Activated CD4-positive, alpha-beta T cell treated with anti-CD3 and anti-CD28 coated beads, Interleukin-2, Interleukin-4, amounts not matched to agents 100 ng/mL and 50 ng/mL, durations not matched to agents 16 hours and 8 hours (primary cell): ENCODE results near the gene RUSC1.
"Not testable (repeated sequence)": the region's sequence is repeated elsewhere in the genome, so short reads cannot be mapped to it uniquely, and the experiment has no call there.

Source experiments
- DNase-seq: peaks from one replicate; pipeline ENCODE4 v3.0.0-alpha.2; 2020; ENCODE audit warnings: low spot score

The RUSC1 gene

GRCh38 chr1:155322953-155323728, 2.4 kb downstream of the RUSC1 start:
- peak; percentile 87 for DNase-seq

DNA sequence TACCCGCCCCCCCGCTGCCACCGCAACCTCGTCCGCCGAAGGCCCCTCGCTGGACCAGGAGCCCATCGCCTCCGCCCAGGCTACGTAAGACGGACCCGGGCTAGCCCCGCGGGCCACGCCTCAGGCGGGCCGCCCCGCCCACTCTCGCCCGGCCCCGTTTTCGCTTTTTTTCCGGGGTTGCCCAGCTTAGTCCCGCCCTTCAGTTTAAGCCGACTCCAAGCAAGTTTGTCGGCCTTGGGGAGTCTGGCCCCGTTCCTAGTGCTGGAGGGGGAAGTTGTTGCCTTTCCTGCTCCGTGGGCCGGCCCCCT, 3.0 kb downstream of the RUSC1 start:
- DNase-seq: peak; percentile 84

DNA sequence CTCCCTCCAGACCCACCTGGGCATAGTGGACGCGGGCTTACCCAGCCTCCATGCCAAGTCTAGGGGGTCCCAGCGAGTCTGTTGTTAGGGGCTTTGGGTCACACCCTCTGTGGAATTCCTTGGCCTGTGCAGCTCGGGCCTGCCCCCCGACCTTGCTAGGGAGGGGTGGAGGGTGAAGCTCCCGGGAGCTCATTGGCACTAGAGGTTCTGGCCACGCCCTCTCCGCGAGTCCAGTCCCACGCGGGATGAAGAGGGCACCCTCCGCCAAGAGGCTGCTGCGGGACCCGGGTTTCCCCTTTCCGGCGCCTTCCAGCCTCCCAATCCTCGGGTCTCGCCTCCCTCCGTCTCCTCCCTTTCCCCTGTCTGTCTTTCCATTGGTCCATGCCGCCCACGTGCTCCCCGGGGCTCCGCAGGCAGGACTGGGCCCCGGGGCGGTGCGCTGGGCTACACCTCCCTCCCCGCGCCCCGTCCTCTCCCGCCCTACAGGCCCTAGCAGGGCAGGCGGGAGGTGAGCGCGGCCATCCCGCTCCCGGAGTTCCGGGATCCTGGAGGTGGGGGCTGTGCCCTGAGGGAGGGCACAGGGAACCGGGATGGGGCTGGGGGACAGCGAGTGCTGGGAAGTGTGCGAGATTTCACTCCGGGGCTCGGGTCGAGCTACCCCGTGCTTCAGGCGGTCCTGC, 3.5 kb downstream of the RUSC1 start:
- peak; percentile 94 for DNase-seq

DNA sequence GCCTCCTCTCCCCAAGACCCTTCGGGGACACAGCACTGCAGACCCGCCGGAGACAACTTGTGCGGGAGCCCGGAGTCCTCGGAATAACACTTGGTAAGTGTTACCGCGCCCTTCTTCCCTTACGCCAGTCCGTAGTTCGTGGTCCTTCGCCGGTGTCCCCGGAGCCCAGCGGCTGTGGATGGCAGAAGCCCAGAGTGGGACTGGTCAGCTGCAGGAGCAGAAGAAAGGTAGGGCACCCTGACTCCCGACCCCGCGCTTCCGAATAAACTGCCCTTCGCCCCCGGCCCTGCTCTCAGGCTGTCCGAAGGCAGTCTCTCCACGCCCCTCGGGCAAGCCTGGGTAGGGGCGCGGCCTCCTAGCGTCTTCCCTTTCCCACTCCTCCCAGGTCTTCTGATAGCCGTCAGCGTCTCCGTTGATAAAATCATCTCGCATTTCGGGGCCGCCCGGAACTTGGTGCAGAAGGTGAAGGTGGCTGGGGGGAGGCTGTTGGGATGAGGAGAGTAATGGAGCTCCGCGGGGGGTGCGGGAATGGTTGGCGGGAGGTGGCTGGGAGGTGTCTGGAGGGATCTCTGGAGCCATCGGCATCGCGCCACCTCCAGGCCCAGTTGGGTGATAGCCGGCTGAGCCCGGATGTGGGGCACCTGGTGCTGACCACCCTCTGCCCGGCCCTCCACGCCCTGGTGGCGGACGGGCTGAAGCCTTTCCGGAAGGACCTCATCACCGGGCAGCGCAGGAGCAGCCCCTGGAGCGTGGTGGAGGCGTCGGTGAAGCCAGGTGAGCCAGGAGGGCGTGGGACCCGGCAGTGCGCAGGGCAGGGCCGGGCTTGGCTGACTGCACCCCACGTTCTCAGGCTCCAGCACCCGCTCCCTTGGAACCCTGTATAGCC, 4.3 kb downstream of the RUSC1 start:
- no peak for DNase-seq

DNA sequence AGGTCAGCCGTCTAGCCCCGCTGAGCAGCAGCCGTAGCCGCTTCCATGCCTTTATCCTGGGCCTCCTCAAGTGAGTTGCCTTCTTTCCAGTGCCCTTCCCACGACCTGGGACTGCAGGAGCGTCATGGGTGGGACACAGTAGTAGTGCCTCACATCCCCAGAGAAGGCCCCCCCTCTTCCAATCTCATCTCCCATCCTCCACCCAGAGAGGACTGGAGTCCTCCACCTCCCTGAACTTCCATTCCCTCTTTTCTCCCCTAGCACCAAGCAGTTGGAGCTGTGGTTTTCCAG, 4.9 kb downstream of the RUSC1 start:
- DNase-seq: no peak

- DNase-seq: no peak
Measured at GRCh38 chr1:155326020-155326526, 5.4 kb downstream of the RUSC1 start.

DNA sequence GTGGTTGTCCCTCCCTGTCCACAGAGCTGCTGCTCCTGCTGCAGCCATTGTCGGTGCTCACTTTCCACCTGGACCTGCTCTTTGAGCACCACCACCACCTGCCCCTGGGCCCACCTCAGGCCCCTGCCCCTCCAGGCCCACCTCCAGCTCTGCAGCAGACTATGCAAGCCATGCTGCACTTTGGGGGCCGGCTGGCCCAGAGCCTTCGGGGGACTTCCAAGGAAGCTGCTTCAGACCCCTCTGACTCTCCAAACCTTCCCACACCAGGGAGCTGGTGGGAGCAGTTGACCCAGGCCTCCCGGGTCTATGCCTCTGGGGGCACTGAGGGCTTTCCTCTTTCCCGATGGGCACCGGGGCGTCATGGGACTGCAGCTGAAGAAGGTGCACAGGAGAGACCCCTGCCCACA, 5.9 kb downstream of the RUSC1 start:
- DNase-seq: no peak

DNA sequence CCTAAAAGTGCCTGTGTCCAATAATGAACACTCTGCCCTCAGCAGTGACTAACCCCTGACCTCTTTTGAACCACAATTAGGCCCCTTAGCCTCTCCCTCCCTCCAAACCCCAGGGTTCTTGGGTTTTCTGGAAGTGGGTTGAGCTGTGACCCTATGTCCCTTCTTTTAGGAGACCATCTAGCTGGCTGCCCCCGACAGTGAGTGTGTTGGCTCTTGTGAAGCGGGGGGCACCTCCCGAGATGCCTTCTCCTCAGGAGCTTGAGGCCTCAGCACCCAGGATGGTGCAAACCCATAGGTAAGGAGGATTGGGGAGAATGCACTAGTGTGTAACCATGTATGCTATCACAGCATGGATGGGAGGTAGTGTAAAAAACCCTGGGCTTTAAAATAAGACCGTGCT, 7.3 kb downstream of the RUSC1 start:
- no peak for DNase-seq

DNA sequence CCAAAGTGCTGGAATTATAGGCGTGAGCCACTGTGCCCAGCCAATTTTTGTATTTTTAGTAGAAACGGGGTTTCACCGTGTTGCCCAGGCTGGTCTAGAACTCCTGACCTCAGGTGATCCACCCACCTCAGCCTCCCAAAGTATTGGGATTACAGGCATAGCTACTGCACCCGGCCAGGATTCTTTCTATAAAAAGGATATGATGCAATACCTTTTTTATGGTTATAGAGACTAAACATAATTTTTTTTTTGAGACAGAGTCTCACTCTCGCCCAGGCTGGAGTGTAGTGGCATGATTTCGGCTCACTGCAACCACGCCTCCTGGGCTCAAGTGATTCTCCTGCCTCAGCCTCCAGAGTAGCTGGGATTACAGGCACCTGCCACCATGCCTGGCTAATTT, 8.2 kb downstream of the RUSC1 start:
- not testable (repeated sequence) for DNase-seq

GRCh38 chr1:155329980-155330598, 9.4 kb downstream of the RUSC1 start:
- no peak for DNase-seq

DNA sequence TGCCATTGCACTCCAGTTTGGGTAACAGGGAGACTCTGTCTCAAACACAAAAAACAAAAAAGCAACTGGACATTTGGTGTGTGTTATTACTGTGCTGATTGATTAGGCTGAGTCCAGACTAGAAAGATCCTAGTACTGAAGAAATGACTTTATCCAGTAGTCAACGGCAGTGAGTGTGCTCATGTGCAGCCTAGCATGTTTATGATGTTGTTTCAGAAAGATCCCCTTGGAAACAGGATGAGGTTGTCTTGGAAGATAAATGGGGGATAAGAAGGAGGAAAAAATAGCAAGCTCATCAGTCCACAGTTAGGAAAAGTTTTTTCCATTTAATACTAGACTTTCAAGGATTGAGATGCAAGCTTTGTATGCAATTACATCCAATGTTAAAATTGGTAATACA, 14.3 kb downstream of the RUSC1 start:
- DNase-seq: no peak

DNA sequence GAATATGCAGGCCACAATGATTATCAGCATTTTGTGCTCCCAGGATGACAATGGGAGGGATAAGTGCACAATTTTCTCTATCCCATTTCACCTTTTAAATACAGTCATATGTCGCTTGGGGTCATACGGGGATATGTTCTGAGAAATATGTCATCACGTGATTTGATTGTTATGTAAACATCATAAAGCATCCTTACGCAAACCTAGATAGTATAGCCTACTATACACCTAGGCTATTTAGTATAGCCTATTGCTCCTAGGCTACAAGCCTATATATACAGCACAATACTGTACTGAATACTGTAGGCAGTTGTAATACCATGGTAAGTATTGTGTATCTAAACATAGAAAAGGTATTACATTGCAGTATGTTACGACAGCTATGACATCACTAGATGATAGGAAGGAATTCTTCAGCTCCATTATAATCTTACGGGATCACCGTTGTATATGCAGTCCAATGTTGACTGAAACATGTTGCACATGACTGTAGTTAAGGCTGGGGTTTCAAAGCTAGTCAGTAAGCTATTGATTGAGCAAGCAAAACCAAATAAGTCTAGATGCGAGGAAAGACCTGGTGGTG, 18.9 kb downstream of the RUSC1 start:
- DNase-seq: no peak

DNA sequence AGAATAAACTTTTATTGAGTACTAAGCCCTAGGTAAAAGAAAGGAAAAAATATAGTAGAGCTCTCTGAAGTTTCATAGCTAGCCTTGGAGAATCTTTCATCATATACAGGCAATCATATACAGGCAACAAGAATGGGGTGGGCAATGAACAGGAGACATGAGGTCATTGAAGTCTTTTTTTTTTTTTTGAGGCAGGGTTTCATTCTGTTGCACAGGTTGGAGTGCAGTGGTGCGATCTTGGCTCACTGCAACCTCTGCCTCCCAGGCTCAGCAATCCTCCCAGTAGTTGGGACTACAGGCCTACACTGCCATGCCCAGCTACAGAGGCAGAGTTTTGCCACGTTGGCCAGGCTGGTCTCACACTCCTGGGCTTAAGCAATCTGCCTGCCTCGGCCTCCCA, 22.1 kb downstream of the RUSC1 start:
- no peak for DNase-seq

GRCh38 chr1:155352631-155353030, 31.9 kb downstream of the RUSC1 start:
- DNase-seq: no peak

- DNase-seq: no peak
Measured at GRCh38 chr1:155360051-155360450, 39.4 kb downstream of the RUSC1 start.

DNA sequence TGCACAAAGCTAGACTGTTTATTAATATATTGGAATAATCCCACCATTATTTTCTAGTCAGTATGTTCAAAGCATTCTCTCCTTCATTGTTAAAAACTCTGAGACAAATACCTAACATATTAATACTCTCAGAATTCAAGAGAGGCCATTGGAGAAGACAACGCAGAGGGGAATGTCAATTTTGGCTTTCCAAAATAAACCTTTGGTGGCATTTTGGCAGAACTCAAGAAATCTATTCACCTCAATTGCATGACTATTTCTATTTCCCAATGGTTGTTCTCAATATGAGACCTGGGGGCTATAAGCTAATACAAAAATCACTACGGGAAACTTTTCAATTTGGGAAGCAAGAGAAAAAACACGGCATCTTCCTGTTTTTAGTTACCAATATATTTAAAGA, 58.5 kb downstream of the RUSC1 start:
- no peak for DNase-seq

GRCh38 chr1:155379631-155380090, 59.0 kb downstream of the RUSC1 start:
- no peak for DNase-seq
